Measurements from ENCODE around the gene DEAF1.

DEAF1 gene

DNA sequence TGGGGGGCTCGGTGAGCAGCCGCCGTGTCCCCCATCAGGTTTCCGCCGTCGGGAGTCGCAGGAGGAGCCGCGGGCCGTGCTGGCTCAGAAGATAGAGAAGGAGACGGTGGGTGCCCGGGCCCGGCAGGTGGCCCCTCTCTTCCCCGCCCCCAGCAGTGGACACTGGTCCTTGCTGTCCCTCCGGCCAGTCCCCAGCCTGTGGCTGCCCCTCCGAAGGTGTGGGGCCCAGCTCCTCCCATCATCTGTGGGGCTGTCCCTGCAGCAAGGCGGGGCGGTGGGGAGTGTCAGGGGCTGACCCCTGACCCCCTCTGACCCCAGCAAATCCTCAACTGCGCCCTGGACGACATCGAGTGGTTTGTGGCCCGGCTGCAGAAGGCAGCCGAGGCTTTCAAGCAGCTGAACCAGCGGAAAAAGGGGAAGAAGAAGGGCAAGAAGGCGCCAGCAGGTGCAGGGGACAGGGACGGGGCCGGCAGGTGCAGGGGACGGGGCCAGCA, 26.3 kb upstream of the DEAF1 start:
- DNase-seq (ENCODE audit: low spot score) = no peak

DNA sequence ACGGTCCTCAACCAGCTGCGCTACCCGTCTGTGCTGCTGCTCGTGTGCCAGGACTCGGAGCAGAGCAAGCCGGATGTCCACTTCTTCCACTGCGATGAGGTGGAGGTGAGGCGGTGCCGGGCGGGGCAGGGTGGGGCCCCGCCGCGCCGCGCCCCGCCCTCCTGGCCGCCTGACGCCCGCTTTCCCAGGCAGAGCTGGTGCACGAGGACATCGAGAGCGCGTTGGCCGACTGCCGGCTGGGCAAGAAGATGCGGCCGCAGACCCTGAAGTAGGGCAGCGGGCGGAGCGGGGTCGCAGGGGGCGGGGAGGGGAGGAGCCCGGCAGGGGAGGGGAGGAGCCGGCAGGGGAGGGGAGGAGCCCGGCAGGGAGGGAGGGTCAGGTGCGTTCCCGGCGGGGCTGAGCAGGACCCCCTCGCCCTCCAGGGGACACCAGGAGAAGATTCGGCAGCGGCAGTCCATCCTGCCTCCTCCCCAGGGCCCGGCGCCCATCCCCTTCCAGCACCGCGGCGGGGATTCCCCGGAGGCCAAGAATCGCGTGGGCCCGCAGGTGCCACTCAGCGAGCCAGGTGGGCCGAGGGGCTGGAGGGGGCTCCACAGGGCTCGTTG, 25.7 kb upstream of the DEAF1 start:
- DNase-seq (ENCODE audit: low spot score) = no peak

DNA sequence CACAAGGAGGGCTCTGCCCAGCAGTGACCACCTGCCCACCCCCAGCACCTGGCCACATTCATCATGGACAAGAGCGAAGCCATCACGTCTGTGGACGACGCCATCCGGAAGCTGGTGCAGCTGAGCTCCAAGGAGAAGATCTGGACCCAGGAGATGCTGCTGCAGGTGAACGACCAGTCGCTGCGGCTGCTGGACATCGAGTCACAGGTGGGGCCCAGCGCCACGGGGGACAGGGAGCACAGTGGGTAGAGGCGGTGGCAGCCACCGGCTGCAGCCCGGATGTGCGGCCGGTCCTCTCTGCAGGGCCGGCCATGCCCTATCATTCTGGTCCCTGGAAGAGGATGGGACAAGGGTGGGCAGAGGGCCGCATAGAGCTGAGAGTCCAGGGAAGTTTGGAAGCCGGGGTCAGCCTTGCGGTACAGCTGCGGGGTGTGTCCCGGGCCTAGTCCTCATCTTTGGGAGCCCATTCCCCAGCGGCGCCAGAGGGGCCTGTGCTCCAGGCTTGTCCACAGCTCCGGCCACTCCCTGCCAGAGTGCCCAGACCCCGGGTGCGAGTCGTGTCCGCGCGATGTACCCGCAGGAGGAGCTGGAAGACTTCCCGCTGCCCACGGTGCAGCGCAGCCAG, 25.1 kb upstream of the DEAF1 start:
- no peak for DNase-seq (ENCODE audit: low spot score)

DNA sequence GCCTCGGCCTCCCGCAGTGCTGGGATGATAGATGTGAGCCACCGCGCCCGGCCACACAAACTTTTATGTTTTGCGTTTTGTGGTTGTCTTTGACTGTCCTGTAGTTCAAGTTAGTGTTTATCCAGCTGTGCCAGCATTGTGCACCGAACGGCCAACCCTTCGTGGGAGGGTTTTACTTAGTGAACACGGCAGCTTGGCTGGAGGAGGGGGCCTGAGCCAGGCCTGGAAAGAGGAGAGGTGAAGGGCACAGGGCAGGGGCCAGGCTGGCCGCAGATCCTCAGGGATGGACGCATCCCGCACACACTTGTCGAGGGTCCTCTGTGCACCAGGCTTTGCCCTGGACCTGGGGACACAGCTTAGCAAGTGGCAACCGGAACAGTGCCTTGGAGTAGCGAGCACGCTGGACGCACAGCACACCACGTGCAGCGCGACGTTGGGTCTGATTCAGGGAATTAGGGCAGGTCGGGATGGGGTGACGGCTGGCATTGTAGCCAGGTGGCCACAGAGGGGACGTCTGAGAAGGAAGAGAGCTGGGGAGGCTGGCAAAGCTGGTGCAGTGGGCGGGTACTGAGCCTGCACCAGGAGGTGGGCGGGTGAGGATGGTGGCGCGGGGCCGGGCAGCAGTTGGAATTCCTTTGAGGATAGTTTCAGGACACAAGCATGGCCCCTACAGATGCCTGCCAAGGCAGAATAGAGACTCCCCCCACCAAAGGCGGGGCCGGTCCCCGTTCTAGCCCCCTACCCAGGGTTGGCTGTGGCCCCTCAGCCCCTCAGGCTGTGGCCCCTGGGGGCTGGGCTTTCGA, 24.4 kb upstream of the DEAF1 start:
- DNase-seq (ENCODE audit: low spot score) = no peak

DNA sequence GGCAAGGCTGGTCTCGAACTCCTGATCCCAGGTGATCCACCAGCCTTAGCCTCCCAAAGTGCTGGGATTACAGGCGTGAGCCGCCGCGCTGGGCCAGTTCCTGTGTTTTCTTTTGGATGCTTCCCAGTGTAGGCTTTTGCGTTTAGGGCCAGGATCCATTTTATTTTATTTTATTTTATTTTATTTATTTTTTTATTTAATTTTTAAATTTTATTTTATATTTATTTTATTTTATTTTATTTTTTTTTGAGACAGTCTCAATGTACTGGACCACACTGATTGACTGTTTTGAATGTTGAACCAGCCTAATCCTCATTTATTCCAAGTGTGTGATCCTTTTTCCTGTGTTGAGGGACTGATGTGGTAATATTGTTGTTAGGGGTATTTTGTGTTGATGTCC, 19.4 kb upstream of the DEAF1 start:
- no peak for DNase-seq (ENCODE audit: low spot score)

DNA sequence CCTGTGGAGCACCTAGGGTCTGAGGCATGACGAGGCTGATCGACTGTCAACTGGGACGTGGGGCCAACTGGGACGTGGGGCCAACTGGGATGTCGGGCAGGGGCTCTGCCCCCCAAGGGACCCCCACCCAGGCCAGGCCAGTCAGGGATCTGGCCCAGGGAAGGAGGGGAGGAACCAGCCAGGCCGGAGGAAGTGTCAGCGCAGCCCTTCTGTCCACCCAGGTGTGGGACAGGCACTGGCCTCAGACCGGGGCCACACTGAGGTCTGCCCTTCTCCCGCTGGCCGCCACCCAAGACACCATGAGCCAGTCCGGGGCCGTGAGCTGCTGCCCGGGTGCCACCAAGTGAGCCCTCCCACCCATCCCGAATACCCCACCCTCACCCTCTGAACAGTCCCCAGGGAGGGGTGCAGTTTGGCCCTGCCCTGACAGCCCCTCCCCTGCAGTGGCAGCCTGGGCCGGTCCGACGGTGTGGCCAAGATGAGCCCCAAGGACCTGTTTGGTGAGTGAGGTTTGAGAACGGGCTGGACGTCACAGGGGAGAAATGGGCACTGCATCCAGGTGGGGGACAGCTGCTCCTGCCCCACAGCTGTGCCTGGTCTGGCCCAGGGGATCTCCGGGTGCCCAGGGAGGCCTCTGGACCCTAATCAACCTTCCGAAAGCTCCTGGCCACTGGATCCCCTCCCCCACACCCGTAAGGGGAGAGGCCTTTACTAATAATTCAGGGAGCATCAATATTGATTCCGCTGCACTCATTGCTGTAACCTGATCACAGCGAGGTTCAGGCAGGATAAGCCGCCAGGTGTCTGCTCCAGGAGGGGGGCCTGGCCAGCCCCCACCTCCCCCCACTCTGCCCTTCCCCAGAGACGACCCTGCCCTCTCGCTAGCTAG, 14.3 kb upstream of the DEAF1 start:
- no peak for DNase-seq (ENCODE audit: low spot score)

DNA sequence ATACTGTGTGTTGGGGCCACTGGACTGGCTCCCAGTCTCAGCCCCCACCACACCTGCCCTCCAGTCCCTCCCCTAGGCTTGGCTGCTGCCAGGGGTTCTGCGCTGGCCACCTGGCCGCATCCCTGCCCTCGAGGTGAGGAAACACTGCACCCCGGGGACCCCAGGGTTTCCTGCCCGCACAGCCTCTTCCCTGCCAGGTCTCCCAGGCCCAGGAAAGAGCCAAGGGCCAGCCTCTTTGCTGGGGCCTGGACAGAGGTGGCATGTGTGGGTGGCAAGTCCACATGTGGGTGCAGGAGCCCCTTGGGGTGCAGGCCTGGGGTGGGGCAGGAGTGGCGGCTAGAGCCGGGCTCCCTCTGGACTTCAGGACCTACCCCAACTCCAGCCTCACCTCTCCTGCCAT, 13.5 kb upstream of the DEAF1 start:
- DNase-seq (ENCODE audit: low spot score) = no peak

DNA sequence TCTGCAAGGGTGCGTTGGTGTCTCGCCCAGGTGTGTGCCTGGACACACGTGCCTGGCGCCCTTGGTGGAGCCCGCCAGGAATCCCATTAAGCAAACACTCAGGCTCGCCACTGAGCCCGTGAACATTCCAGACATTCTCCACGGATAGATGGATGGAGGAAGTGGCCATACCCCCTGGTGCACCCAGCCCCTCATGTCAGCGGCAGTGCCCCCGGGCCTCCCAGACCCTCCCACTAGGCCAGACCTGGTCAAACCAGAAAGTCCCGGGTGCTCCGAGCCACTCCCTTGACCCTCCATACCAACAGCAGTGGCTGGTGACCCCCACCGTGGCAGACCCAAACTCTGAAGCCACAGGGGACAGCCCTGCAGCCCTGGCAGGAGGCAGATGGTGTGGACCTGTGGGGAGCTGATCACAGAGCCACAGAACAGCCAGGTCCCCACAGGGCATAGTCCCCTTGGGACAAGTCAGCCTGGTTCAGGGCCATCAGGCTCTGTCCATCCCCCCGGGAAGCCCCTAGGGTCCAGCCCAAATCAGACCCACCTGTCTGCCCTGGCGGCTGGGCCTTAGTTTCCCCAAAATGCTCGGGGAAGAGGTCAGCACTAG, 12.9 kb upstream of the DEAF1 start:
- no peak for DNase-seq (ENCODE audit: low spot score)

DNA sequence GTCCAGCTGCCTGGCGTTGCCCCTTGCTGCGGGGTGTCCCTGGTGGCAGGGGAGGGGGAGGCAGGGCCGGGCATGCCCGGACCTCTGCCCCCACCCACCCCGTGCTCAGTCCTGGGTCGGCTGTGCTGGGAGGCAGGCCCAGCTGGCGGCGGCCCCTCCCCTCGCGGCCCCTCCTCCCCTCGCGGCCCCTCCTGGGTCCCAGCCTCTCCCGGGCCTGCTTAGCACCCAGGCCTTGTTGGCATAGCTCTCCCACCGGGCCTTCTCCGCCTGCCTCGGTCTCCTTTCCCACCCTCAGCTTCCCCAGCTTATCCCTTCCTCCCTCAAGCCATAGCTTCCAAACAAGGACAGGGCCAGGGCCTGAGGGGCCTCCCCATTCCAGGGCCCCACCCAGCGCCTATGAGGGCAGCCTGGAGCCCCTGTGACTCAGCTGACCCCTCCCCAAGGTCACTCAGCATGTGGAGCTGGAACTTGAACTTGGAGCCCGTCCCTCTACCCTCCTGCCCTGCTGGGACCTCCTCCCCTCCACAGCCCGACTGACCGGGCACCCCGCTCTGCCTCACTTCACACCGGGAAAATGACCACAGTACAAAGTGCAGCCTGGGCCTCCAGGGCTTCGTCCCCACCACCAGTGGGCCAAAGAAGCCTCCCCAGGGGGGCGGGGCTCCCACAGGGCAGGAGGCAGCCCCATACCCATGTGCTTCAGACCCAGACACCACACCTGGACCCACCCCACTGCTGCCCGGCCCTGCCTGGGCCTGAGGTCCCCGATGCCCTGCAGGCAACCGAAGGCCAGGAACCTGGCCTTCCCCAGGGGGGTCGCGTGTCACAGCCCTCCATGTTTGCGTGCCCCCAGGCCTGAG, 12.2 kb upstream of the DEAF1 start:
- peak; percentile 91 for DNase-seq (ENCODE audit: low spot score)

DNA sequence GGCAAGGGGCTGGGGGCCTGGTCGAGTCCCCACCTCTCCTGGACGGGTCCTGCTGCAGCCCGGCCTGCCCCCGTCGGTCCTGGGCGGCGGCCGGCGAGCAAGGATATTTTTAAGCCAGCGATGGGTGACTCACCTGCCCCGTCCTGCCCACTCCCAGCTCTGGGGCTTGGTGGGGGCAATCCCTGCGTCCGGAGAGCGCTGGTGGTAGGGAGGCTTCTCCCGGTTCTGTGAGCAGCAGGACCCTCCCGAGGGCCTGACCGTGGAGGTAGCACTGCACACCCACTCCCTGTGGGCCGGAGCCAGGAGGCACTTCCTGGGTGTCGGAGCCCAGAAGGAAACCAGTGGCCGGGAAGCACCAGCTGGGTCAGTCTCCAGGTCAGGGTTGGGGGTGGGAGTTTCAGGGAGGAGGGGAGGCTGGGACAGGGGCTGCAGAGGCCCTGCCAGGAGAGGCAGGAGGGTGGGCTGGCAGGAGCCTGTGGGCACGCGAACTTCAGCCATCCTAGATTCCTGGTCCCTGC, 11.5 kb upstream of the DEAF1 start:
- peak; percentile 82 for DNase-seq (ENCODE audit: low spot score)

DNA sequence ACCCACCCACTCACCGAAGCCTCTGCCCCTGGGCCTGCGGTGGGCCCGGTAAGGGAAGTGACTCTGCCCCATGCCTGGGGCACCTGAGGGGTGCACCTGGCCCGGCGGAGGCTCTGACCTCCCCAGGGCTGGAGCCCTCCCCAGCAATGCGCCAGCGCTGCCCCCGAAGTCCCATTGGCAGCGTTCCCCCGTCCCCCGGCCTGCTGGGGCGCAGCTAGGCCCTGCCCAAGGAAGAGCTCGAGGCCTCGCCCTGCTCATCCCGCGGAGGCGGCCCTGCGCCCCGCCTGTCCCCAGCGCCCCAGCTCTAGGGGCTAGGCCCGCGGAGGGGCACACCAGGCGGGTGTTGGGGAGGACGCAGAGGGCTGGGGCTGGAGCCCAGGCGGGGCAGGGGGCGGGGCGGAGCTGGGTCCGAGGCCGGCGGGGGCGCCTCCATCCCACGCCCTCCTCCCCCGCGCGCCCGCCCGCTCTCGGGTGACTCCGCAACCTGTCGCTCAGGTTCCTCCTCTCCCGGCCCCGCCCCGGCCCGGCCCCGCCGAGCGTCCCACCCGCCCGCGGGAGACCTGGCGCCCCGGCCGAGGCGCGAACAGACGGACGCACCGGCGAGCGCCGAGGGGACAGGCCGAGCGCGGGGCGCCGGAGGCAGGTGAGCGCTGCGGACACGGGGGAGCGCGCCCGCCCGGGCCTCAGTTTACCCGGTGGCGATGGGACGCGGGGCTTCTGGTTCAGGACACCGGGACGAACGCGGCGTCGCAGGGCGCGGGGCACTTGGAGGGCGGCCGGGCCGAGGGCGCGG, 10.8 kb upstream of the DEAF1 start, which contains the start of gene EPS8L2:
Gene EPS8L2 (plus strand): TSS at position 586 of the 793 bp plus-strand sequence. CDS start 3,177 bp downstream, outside the sequence.
- peak; percentile 59 for DNase-seq (ENCODE audit: low spot score)

DNA sequence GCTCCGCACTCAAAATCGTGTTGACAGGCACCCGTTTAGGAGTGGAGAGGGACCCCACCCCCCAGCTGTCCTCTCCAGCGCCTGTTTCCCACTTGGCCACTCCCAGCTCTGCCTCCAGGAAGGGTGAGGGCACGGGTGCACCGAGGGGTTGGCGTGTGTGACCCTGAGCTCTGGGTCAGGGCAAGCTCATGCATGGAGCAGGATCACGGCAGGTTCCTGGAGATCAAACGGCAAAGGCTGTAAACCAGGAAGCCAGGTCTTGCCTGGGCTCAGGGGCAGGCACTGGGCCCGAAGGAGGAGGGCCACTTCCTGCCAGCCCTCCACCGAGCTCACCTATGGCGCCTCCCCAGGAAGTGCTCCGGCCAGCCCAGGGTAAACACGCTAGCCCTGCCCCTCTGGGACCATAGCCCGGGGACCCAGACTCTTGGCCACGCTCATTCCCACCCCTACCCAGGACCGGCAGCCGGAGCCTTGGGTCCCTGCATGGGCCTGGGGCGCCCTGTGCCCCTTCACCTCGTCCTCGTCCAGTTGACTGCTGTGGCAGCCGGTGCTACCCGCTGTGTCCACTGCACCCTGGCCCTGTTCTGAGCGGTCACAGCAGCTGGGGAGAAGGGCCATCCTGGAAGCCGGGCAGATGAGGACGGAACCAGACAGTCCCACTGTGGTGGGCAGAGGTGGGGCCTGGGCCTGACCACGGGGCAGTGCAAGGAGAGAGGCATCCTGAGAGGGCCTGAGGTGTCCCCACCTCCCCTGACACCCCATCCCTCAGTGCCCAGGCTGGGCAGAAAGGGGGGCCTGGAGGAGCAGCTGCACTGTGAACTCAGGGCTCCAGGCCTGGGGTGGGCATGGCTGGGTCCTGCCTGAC, 10.0 kb upstream of the DEAF1 start:
- no peak for DNase-seq (ENCODE audit: low spot score)

DNA sequence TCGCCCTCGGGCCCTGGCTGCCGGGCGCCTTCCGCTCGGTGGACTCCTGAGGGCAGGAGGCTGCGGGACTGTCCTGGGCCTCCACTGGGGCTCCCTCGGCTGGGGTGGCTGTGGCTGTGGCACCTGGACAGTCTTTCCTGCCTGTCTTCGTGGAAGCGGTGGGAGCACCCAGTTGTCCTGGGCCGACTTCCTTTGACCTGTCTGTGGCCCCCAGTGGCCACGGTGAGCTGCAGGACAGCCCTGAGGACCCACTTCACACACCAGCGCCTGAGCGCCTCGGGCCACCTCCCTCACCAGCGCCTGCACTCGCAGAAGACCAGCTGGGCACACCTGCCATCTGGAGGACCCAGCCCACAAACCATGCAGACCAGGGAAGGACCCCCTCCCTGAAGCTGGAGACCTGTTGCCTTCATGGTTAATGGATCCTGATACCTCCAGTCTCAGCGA, 9.2 kb upstream of the DEAF1 start:
- no peak for DNase-seq (ENCODE audit: low spot score)

DNA sequence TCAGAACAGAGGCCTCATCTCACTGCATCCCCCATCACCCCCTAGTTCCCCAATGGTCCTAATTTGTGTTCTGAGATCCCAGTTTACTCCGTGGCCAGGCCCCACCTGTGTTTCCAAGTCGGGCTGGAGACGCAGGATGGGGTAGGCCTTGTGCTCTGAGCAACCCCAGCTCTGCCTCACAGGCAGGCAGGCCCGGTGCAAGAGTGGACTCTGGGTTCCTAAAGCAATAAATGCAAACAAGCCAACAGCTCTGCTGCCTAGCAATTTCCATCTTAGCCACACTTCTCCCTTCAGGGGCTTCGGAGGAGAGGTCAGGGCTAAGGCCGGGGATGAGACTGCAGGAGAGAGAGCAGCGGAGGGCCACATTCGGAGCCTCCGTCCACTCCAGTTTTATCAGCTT, 8.5 kb upstream of the DEAF1 start:
- DNase-seq (ENCODE audit: low spot score) = no peak

DNA sequence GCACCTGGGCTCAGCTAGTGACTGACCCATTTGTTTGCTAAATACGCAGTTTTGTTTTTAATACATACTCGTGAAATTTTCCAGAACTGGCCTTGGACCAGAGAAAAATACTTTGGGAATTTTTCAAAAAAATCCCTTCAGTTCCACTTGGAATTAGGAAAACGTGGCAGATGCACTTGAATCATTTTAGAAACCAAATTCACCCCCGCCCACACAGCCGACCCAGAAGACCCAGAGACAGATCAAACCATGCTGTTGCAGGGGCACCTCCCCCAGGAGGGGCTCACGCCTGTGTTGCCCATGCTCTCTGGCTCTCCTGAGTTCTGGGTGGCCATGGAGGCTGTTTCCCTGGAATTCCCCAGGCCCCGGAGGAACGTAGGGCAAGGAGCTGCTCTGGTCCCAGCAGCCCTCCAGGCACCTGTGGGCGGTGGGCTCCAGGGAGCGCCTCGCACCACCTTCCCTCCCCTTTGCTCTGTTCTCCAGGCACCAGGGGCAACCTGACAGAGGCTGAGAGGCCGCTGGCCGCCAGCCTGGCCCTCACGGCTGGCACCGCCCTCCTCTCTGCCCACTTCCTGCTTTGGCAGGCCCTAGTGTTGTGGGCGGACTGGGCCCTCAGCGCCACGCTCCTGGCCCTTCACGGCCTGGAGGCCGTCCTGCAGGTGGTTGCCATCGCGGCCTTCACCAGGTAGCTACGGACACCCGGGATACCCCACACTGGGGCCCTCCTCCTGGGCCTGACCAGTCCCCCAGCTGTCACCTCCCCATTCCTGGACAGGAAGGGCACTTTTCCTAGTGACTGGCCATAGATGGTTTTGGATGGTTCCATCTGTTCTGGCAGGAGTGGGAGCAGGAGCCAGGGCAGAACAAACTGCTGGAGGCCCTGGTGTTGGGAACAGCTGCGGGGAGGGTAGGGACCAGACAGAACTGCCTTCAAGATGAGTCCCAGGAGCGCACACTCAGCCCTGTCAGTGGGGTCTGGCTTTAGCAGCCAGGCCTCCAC, 7.7 kb upstream of the DEAF1 start:
- no peak for DNase-seq (ENCODE audit: low spot score)

DNA sequence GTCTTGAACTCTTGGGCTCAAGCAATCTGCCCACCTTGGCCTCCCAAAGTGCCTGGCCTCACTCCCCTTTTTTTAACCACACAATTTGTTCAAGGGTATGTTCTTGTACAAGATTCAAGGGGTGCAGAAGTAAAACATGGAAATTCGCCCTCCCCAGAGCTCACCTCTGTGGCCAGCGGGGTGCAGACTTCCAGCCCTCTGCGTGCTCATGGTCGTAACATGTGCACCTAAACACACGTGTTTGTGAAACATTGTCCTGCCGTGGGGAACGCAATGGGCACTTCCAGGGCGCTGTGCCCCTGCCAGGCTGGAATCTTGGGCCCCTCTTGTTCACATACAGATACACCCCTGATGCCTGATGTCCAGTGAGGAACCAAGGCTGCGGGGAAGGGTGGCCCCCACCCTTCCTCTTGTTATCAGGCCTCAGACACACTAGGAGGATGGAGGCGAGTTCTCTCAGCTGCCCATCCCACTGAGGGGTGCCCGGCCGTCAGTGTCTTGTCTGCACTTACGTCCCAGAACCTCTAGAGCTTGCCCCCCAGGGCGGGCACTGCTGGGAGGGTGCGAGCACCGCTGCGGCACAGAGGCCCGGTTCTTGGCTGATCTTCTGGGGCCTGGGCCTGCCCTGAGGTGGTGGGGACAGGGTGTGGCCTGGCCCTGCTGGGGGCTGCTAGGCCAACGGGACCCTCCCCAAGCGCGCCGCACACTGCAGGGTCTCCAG, 6.9 kb upstream of the DEAF1 start:
- DNase-seq (ENCODE audit: low spot score) = no peak

DNA sequence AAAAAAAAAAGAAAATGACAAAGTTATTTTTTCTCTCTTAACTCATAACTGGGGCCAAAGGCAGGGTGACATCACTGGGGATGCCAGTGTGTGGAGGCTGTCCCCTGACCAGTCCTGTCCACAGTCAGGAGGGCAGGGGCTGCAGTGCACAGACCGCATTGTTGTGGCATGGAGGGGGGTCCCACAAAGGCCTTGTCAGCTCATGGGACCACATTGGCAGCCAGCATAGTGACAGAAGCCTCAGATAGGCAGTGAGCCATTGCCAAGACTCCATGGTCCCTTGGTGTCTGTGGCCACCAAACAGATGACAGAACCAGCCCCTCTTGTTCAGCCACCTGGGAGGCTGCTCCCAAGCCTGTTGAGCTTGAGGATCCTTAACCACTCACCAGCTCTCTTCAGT, 4.7 kb upstream of the DEAF1 start:
- no peak for DNase-seq (ENCODE audit: low spot score)

Measured in GM03348 (cell line).